ENCODE results near the gene CSTPP1.

- TF ChIP-seq CTCF (IDR thresholded peaks at IDR 0.05), result no peak
- no peak for TF ChIP-seq POLR2A (IDR thresholded peaks at IDR 0.05)
Observed at GRCh38 chr11:47018637-47019036, 82.1 kb downstream of the CSTPP1 start.

Data from Peyer's patch (tissue), 4 donors.